Retina (tissue), 1 donor: Measurements from ENCODE around the gene MEGF11.

Experiments
- DNase-seq: peaks from one replicate; pipeline ENCODE4 v3.0.0-alpha.2; 2016

The MEGF11 gene

DNA sequence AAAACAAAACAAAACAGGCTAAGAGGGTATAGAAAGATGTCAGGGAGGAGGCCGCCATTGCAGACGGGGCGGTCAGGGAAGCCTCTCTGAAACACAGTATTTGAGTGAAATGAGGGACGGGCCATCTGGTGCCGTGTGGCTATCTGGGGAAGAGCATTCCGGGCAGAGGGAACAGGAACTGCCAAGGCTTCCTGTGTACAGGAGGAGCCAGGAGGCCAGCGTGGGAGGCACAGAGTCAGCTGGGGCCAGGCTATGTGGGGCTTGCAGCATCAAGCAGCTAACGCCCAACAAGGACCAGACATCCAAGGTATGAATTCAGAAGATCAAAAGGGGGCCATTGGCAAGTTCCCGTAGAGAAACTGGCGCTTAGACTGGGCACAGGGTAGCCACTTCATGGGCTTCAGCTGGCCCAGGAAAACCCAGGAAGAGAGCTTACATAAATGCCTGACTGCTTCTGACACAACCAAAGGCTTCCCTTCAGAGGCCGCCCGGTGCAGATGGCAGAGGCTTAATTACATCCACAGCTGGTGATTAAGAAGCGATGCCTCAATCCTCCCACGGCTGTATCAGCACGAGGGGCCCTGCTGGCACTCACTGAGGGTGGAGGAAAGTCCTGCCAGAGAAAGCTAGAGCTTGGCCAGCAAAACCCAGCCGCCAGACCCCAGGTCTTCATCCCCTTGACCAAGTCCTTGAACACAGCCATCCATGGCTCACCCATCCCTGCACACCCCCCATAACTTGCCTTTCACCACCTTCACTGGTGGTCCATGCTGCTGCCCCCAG lies 144.9 kb downstream of the MEGF11 start:
- peak; percentile 63 for DNase-seq

DNA sequence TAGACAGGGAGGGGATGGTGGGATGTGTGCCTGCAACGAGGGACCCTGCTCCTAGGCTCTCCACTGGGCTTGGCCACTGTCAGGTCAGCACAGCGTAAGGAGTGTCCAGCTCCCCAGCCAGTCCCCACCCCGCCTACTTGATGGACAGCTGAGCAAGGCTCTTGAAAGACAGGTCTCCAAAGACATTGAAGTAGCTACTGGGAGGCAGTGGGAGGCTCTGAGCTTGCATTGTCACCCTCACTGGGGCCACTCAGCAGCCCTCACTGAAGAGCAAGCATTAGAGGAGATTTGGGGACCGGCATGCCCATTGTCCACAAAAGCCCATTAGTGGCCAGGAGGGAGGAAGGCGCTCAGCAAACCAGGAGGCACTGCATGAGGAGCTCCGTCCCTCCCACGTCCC lies 146.5 kb downstream of the MEGF11 start:
- DNase-seq = no peak

DNA sequence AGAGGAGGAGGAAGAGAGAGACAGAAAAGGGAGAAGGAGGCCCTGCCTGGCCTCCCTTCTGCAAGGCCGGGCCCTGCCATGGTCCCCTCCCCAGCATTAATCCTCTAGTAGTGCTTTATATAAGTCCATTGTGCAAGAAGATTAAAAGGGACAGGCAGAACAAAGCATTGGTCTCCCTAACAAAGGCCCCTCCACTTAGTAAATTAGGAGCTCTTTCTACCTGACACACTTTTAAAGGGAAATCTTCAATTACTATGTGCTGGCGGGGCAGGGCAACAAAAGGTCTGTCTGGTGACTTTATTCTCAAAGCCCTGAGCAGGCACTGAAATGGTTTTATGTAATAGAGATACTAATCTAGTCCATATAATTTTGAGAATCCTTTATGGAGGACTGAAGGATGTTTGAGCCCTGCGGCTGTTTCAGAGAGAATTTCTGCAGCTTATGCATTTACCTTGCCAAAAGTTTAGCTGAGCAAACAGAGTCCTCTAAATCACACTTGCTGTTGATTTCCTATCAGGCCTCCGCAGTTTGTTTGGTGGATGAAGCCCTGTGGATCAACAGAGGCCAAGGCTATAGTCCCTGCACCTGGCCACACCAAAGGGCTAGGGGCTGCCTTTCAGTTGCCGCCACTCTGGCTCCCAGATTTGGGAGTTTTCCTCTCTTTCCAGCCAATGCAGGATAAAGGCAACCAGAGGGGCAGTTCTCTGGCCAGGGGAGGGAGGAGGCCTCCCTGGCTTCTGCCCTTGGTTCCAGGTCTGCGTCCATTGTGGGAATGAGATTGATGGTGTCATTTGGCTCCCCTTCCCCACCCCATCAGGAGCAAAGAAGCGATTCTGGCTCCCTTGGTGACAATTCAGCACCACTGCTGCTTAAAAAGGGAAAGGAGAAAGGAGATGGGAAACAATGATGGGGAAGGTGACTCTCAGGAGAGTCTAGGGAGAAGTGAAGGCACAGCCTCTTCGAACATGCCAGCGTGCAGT lies 148.0 kb downstream of the MEGF11 start:
- peak; percentile 74 for DNase-seq

DNA sequence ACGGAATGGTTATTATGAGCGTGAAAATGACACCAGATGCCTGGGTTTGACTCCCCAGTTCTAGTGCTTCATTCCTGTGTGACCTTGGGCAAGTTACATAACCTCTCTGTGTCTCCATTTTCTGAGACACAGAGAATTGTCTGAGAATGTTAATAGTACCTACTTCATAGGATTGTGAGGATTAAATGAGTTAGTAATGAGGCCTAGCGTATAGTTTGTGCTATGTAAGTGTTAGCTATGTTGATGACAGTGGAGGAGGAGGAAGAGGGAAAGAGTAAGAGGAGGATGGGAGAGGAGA lies 150.3 kb downstream of the MEGF11 start:
- DNase-seq = no peak

DNA sequence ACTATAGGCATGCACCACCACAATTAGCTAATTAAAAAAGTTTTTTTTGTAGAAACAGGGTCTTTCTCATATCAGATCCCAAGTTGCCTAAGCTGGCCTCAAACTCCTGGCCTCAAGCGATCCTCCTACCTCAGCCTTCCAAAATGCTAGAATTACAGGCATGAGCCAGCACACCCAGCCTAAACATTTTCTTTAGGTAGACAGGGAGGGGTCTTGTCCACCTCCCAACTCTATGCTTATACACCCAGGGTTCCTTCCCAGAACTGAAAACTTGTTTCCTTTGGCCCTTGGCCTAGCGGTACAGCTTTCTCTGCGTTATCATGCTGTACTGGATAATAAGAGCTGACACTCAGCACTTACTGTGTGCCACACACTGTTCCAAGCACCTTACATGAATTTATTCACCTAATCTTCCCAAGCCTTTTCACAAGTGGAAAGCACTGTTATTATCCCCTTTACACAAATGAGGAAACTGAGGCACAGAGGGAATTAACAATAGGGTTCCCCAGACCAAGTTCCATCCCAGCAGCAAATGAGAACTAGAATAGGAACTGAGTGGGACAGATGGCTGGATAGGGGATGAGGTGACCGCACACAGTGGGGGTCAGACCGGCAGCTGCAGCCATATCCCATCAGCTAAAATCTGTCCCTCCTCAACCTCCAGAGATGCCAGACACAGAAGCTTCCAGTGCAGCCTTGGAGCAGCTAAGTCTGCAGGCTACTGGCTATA lies 150.8 kb downstream of the MEGF11 start:
- peak; percentile 25 for DNase-seq

DNA sequence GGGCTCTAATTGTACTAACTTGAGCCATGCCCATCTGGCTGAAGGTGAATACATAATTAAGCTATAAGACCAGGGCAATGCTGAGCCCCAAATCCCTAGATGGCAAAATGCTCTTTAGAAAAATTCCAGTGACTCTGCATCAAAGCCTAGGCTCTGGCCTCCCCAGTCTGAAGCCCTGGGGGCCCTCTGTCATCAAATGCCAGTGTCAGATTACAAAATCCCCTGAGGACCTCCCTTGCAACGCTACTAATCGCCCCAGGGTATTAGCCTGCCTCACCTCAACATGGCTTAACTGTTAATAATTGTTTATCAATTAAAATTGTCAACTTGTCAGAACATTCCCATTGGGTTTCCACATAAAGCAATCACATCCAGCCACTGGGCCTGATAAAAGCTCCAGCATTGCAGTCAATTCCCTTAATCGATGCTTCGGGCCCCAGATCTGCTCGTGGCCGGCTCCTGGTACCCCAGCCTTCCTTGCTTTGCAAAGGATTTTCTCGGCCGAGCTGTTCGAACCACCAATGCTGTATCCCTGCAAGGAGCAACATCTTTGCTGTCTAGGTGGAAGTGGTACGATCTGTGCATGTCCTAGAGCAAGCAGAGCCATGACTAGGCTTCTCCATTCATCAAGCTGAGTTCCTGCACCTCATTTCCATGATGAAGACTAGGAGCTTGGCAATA lies 151.7 kb downstream of the MEGF11 start:
- peak; percentile 39 for DNase-seq

DNA sequence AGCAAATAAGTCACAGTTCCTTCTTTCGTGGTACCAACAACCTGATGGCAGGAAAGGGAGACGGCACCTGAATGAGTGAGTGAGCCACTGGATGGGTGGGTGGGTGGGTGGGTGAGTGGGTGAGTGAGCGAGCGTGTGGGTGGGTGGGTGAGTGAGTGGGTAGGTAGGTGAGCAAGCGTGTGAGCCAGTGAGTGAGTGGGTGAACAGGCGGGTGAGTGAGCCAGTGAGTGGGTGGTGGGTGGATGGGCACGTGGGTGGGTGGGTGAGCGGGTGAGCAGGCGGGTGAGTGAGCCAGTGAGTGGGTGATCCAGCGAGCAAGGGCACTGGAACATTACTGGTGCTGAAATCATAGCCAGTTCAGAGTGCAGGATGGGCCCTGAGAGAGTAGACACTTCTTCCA lies 152.8 kb downstream of the MEGF11 start:
- DNase-seq = no peak

DNA sequence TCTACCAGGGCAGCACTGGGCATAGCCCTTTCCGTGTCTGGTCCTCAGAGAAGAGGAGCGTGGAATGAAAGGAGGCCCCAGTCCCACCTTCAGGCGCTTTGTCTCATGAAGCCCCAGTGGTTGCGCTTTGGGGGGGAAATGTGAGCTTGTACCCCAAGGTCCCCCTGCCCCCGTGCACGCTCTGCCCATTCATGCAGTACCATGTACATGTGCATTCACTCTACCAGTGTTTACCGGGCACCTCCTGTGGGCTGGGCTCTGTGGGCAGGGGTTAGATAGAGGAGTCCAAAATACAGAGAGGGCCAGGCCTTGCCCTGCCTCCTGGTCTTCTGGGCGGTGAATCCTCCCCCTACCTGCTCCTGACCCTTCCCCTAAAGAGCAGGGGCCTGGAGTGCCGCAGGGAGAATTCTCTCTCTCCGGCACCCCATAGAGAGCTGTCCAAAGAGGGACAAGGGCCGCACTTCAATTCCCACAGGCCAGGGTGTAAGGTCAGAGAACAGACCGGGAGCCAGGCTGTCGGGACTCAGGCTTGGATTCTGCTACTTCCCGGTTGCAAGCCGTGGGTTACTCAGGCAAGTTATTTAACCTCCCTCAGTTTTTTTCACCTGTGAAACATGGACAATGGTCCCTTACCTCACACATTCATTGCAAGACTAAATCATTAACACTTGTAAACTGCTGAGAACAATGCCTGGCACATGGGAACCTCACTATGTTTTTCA lies 153.4 kb downstream of the MEGF11 start:
- no peak for DNase-seq

DNA sequence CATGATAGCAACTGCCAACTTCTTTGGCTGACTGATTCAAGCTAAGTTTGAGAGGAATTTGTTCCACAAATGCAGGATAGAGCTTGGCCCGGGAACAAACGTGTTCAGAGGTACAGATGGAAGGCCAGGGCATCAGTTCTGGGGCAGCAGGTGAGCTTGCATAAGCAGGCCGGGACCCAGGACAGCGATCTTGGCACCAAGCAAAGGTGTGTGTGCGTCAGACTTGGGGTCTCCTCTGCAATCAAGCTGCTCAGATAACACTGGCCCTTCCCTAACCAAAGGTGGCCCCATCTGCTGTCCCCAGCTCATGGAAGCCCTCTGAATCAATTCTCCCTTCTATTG lies 155.6 kb downstream of the MEGF11 start:
- no peak for DNase-seq

DNA sequence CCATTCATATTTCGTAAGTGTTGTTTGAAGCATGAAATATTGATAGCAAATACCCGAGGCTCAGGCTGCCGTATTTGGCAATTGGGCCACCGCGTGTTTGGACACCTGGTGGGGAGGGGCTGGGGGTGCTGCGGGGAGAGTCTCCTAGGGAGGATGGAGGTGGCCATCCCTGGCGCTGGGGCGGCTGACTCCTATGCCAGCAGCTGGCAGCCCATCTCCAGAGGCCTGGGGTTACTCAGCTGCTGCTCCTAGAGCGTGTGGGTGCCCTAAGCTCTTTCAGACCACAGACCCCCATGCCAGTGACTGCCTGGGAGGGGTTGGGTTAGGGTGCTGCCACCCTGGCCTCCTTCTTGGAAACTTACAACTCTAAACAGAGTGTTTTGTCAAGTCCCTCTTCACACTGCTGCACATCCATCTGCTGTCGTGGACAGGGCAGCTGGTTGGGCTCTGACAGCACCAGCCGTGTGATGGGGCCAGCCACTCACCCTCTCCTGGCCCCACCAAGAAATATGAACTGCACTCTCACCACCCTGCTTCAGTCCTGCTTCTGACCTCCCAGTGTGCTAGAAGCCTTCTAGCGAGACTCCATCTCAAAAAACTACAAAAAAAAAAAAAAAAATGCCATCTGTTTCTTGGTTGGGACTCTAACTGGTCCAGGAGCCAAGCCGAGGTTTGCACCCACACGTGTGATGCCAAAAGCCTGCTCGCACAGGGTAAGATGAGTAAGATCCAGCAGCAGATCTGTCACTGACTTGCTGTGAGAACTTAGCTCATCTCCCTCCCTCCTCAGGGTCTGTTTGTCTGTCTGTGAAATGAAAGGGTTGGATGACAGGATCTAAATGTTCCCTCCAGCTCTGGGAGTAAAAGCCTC lies 156.2 kb downstream of the MEGF11 start:
- DNase-seq = no peak

DNA sequence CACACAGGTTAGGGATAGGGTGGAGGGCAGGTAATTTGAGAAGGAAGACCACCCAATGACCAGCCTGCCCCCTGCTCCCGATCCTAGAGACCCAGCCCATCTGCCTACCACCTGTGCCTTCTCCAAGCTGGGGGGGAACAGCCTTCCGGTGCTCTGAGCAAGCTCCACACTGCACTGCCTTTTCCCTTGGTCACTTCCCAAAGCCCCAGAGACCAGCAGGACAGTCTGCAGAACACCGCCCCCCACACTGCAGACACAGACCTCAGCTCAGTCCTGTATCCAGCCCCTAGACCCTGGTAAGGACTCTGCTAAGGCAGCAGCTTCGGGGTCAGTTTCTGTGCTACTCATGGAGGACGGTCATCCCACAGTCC lies 156.9 kb downstream of the MEGF11 start:
- DNase-seq = no peak

DNA sequence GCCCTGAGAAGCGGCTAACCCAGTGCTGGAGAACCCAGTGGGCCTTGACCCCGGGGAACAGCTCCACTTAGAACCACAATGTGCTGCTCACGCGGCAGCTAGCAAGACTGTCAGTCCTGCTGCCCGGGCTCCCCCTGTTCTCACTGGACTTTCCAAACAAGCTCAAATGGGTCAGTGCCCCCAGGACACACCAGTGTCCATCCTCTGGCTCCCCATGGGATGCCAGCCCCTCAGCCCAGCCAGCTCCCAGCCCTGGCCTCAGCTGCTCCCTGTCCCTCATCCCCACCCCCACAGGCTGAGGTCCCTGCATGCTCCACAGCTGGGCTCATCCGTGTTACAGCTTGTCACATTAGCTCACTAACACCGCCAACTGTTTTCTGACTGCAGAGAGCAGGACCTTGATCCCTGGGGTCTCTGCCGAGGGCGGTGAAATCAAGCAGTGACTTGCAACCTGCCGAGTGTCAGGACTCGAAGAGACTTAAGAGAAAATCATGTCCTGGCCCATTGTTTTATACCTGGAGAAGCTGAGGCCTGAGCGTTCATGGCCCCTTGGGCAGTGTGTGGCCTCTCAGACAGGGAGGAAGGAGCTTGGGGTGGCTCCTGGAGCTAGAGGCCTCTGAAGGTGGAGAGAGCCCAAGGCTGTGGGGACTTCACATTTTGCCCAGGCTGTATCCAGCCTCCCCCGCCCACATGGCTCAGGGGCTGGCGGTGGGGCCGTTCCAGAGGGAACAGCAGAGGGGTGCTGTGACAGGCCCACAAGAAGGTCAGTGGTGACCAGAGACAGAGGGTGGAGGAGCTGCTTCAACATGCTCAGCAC lies 157.5 kb downstream of the MEGF11 start:
- peak; percentile 81 for DNase-seq

DNA sequence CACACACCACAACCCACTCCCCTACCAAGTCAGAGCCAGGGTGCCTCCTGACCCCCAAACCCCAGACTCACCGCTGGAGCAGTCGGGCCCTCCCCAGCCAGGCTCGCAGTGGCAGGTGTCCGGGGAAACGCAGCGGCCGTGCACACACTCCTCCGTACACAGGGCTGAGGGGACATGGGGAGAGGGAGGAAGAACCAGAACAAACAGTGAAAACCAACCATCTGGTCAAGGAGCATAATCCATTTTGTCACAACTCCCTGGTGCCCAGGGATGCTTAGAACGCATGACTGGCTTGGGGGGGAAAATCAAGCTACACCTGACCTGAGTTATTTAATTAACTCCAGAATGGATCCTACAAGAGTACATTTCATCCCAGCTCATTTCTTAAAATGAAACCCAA lies 159.2 kb downstream of the MEGF11 start:
- peak; percentile 56 for DNase-seq

DNA sequence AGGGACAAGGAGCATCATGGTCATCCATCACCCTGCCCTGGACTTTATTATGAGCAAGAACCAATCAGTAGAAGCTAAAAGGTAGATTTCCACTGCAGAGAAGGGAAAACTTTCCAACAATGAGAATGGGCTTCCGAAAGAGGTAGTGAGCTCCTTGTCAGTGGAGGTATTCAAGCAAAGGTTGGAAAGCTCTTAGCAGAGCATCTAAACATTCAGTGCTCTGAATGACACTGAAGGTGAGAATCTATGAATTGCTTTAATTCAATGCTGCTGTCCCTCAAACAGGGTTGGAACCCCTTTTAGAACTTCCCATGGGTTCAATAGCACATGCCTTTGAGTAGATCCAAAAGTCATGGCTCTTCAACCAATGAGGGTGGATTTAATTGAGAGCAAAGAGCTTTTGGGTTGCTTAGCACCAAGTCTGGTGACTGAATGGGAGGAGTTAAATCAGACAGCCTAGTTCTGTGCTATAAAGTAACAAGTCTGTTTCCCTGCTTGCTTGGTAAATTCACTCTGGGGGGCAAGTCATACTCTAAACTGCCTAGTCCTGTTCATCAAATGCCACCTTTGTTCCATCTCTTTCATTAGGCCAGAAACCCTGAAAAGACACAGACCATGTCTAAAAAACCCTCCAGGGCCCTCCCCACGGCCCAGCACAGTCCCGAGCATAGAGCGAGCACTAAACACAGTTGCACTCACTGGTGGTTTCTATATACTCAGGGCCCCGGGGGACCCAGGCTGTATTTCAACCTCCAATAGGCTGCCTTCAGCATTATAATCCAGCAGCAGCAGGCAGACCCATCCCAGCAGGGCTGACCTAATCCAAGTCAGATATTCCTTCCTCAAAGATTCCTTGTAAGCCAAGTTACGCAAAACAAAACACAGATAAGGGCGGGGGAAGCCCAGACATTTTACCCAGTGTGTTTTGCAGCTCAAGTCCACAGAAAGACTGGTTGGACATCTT lies 161.2 kb downstream of the MEGF11 start:
- DNase-seq = no peak

DNA sequence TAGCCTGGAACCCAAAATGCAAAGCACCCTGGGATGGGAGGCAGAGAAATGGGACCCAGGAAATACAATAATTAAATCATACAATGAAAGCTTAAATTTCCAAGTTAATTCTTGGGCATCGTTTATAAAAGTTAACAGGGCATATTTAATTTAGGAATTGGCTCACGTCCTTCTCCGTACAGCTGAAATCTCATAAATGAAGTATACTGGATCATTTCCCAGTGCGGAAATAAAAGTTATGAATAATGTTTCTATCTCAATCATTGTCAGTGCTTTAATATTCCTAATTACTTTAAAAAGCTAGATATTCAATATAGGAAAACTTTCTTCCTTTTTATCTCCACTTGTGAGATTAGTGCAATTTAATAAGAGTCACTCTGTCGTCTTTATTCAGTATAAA lies 164.0 kb downstream of the MEGF11 start:
- no peak for DNase-seq

DNA sequence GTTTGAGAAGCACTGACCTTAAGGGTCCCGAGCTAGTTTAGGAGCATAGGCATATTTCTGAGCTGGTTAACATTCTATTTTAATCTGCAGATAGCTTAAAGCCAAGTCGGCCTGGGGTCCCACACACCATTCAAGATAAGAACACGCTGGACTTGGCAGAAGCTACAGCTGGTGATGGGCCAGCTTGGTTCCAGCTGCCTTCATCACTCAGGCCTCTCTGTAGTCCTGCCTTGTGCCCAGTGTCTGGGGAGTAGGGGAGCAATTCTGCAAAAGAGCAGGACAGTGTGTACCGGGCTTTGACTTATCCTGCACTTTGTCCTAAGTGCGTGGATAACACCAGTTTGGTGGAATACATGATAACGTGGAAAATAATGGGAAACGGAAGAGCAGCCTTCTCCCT lies 164.5 kb downstream of the MEGF11 start:
- DNase-seq = no peak

DNA sequence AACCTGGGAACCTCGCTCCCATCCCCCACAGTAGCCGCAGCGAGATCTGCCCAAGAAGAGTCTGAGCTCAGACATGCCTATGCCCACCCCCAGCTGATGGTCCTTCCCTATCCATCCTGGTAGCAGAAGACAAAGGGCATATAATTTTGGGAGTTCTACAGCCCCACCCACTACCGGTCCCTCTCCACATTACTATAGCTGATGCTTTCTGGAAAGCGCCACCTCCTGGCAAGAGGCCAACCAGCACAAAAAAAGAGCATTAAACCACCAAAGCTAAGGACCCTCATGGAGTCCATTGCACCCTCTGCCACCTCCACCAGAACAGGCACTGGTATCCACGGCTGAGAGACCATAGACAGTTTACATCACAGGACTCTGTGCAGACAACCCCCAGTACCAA lies 168.4 kb downstream of the MEGF11 start:
- DNase-seq = no peak

DNA sequence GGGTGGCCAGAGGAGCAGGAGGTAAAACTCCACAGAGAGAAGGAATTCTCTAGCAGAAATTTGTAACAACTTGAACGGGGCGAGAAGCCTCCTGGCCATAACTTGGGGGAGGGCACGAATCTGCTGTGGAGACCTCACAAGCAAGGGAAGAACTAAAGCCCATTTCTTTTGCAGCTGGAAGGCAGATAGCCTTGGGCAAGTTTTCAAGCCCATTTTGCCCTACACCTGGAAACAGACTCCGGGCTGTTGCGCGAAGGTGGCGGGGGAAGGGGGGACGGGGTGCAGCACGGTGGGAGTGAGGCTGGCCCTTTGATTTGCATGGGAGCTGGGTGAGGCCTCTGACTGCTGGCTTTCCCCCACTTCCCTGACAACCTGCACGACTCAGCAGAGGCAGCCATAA lies 168.8 kb downstream of the MEGF11 start:
- DNase-seq = no peak

DNA sequence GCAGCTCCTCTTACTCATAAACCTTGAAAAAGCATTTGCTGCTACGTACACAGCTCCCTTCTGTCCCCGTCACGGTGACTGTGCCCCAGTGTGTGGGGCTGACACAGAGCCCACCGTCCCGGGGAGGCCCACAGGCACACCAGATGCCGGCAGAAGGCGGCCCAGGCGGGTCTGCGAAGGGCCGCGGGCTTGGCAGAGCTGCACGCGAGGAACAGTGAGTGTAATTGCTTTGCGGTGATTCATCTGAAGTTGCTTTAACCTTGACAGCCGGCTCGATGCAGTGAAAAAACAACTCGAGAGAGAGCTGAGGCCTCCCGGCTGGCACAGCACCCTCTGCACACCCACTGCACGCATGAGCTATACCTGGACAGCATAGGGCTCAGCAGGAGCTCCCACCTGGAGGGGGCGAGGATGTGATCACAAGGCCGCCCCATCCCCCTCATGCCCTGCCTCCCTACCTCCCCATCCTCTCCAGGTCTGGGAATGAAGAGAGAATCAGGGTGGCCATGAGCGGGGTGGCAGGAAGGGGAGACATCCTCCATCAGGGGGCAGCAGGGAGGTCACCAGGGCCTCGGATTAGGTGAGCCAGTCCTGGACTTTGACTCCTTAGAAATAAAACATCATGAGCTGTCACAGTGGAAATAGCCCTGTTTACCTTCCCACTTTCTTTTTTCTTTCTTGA lies 172.7 kb downstream of the MEGF11 start:
- DNase-seq = no peak
